SH-SY5Y (cell line): Measurements from ENCODE around the gene UBAP2L.

Experiments used
- GATA2 ChIP-seq: IDR thresholded peaks from 2 replicates; pipeline ENCODE4 v1.6.1; 2011; ENCODE audit warnings: mild to moderate bottlenecking, low read depth, low read length
- GATA3 ChIP-seq: IDR thresholded peaks from 2 replicates; pipeline ENCODE4 v1.6.1; 2011; ENCODE audit warnings: low read depth, mild to moderate bottlenecking, low read length, moderate library complexity

GRCh38 chr1:154290921-154291320, 70.2 kb downstream of the UBAP2L start:
- no peak for TF ChIP-seq GATA3
- no peak for TF ChIP-seq GATA2
